Common myeloid progenitor, CD34-positive (primary cell): ENCODE results near the gene PAX5.

Experiments used
- CTCF ChIA-PET: fragments of 350-600 bp; sonication (Branson Sonifier 250); formaldehyde crosslinking; loops from one replicate; lab custom pipeline; 2021; ENCODE audit warnings: antibody characterized with exemption; lab: Charles Lee
- POLR2A ChIA-PET: fragments of 350-600 bp; sonication (Branson Sonifier 250); formaldehyde crosslinking; loops from one replicate; lab custom pipeline; 2021; ENCODE audit warnings: antibody characterized with exemption; lab: Charles Lee
- DNase-seq, 3 donors: peaks; one replicate each; pipeline versions ENCODE4 v3.0.0 to v3.0.0-alpha.2; 2013
- H3K27ac ChIP-seq, 2 experiments: 1 replicate in 1 of 2; 2 replicates in 1 of 2; pipeline ENCODE4 v1.7.0; 2013; ENCODE audit warnings: inconsistent platforms in 2 of 2, low read length in 2 of 2, mild to moderate bottlenecking in 2 of 2, low read depth in 1 of 2, moderate library complexity in 1 of 2; ENCODE audit not compliant: severe bottlenecking in 2 of 2, insufficient read depth in 1 of 2, poor library complexity in 1 of 2
- H3K27me3 ChIP-seq, 5 experiments: replicated peaks in 2 of 5; 1 replicate in 3 of 5; 2 replicates in 2 of 5; pipeline versions ENCODE4 v1.6.1 to v1.7.0; 2013; ENCODE audit warnings: low read length in 4 of 5, mild to moderate bottlenecking in 2 of 5, moderate library complexity in 2 of 5, inconsistent platforms in 1 of 5; ENCODE audit not compliant: insufficient read depth in 5 of 5, control insufficient read depth in 4 of 5
- H3K36me3 ChIP-seq, 4 experiments: 1 replicate in 2 of 4; 2 replicates in 2 of 4; pipeline versions ENCODE4 v1.6.1 to v1.7.0; 2013; ENCODE audit warnings: low read length in 3 of 4, control low read depth in 1 of 4, mild to moderate bottlenecking in 1 of 4; ENCODE audit not compliant: control insufficient read depth in 4 of 4, insufficient read depth in 4 of 4
- H3K4me1 ChIP-seq, 4 experiments: 1 replicate in 3 of 4; 2 replicates in 1 of 4; pipeline versions ENCODE4 v1.6.1 to v1.7.1; 2013; ENCODE audit warnings: low read length in 3 of 4, mild to moderate bottlenecking in 3 of 4, control low read depth in 1 of 4, inconsistent platforms in 1 of 4, moderate library complexity in 1 of 4; ENCODE audit not compliant: control insufficient read depth in 4 of 4, insufficient read depth in 4 of 4; ENCODE audit errors: control extremely low read depth in 1 of 4
- H3K4me3 ChIP-seq, 7 experiments: 1 replicate in 4 of 7; 2 replicates in 3 of 7; pipeline versions ENCODE4 v1.5.1 to v1.7.0; 2013; ENCODE audit warnings: mild to moderate bottlenecking in 7 of 7, low read length in 6 of 7, moderate library complexity in 6 of 7, inconsistent platforms in 2 of 7, low read depth in 2 of 7, control low read depth in 1 of 7; ENCODE audit not compliant: insufficient read depth in 4 of 7, control insufficient read depth in 1 of 7; ENCODE audit errors: extremely low read depth in 1 of 7
- H3K9me3 ChIP-seq, 5 experiments: 1 replicate in 4 of 5; 2 replicates in 1 of 5; pipeline versions ENCODE4 v1.6.1 to v1.7.1; 2013; ENCODE audit warnings: low read length in 4 of 5, mild to moderate bottlenecking in 2 of 5, inconsistent platforms in 1 of 5, low read depth in 1 of 5, moderate library complexity in 1 of 5; ENCODE audit not compliant: control insufficient read depth in 4 of 5, insufficient read depth in 2 of 5; ENCODE audit errors: control extremely low read depth in 1 of 5
- WGBS: methylation state at CpG from one replicate; pipeline ENCODE4 v1.1.5; 2013; ENCODE audit not compliant: insufficient coverage; 5-methylcytosine and 5-hydroxymethylcytosine counted together

Gene PAX5

DNA sequence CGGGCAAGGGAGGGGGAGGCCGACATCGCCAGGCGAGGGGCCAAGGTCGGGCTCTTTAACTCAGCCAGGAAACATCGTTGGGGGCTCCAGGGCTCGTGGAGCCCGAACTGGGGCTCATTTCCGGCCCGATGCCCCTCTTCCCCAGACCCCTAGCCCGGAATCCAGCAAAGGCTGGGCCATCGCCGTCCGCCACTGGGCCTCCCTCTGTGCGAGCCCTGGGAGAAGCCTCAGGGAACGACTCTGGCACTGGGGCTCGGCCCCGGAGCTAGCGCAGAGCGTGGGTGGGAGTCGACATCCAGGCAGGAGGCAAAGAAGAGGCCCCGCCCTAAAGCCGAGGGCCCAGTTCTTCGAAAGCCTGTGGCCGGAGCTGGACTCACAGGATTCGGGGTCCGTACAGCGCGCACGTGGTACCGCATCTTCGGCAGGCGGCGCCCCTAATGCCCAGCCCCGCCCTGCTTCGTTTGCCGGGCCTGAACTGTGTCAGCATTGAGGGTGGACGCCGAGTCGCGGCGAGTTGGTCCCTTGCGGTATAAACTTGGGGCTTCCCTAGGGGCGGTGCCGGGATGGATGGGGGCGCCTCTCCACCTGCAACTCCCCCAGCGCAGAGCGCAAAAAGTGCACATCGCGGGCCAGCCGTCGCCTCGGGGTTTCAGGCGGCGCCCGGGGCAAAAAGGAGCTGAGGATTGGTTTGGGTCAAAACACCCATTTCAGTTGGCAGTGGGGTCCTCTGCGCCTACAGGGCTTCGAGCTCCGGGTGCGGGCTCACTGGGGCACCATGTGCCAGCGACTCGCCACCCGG, 3.6 kb upstream of the PAX5 start:
- Histone ChIP-seq H3K27me3 (peaks cover 25 to 98% (median 48%) of the 10 kb centered on the region in 5 experiments), H3K4me1 (peaks cover 4 to 47% (median 43%) of the 10 kb centered on the region in 4 experiments), H3K36me3 (no peaks in the 10 kb centered on the region), H3K9me3 (peaks cover 0 to 2% (median 0%) of the 10 kb centered on the region in 5 experiments), H3K4me3 (peak overlapping the region in 6 of 7 experiments; percentile 44 to 76 (median 66)), H3K27ac (no peak overlapping the region)
- ChIA-PET POLR2A (interaction anchor here (1.2 kb wide), 1 partner anchor 15 kb away, joined by 3 read pairs; no protein-coding TSS in a partner anchor), CTCF (interaction anchor here (1.0 to 1.1 kb wide), 2 partner anchors 293 to 316 kb away, joined by 3 read pairs; no protein-coding TSS in a partner anchor)
- WGBS, result 1% methylated on average over 50 of the region's 63 CpGs
- DNase-seq, result peak in 1 of 3 donors; percentile 30

DNA sequence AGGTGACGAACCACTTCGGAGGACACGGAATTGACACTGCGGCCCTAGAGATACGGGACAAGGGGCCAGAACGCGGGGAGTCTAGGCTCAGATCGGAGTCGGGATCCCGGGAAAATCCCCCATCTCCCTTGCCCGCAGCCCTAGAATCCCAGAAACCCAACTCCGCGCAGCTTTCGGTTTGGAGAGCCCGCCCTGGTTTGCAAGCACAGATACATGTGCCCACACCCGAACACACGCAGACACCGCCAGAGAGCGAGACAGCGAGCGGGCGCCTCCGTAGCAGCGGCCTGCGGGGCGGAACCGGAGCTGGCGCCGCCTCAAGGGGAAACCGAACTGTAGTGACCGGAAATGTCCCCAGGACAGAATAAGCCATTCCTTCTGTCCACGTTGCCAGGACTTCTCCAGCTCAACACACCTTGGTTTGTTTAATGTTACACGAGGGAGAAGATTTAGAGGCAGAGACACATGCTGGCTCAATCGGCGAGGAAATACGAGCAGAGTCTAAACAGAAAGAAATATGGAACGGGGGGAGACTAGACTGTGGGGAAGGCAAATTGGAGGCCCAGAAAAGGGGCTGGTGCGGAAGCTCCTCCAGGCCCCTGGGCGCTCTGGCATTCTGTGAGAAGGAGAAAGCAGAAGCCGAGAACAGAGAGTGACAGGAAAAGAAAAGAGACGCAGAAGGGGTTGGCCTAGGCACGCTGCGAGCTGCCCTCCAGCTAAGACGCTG, 2.9 kb upstream of the PAX5 start:
- Histone ChIP-seq H3K27ac (peak overlapping the region in 1 of 2 experiments; percentile 5), H3K27me3 (peaks cover 25 to 98% (median 52%) of the 10 kb centered on the region in 5 experiments), H3K4me1 (peaks cover 4 to 47% (median 43%) of the 10 kb centered on the region in 4 experiments), H3K9me3 (peaks cover 0 to 2% (median 0%) of the 10 kb centered on the region in 5 experiments), H3K4me3 (peak overlapping the region; percentile 28 to 76 (median 65)), H3K36me3 (no peaks in the 10 kb centered on the region)
- DNase-seq, result peak in 2 of 3 donors; percentile 52 to 68
- ChIA-PET CTCF (interaction anchor here (1.1 to 1.5 kb wide), 2 partner anchors 15 to 293 kb away, joined by 3 read pairs; no protein-coding TSS in a partner anchor), POLR2A (interaction anchor here (1.2 kb wide), 1 partner anchor 16 kb away, joined by 3 read pairs; no protein-coding TSS in a partner anchor)
- WGBS, result 1% methylated on average over 41 of the region's 44 CpGs

DNA sequence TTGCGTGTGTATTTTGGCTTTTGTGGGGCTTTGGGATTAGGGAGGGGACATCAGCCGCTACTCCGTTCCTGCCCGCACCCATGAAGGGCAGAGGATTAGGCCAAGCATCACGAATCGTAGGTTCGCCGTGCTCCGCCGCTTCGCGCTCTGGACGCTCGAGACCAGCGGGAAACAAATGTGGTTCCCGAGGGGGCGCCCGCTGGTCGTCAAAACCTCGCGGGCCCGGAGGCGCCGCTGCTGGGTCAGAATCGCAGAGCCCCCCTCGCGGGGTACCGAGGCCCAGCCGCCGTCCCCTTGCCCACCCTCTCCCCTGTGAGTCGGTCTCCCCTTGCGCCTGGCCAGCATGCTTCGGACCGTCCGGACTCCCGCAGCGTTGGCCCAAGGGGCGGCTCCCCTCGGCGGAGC, 2.3 kb upstream of the PAX5 start:
- WGBS, result under 1% methylated on average over 39 of the region's 40 CpGs
- ChIA-PET CTCF (interaction anchor here (1.1 to 1.5 kb wide), 3 partner anchors 14 to 294 kb away, joined by 3 read pairs; no protein-coding TSS in a partner anchor), POLR2A (no interaction called here)
- DNase-seq, result no peak
- Histone ChIP-seq H3K36me3 (no peaks in the 10 kb centered on the region), H3K27ac (peak overlapping the region in 1 of 2 experiments; percentile 22), H3K9me3 (peaks cover 0 to 4% (median 0%) of the 10 kb centered on the region in 5 experiments), H3K4me1 (peaks cover 4 to 47% (median 43%) of the 10 kb centered on the region in 4 experiments), H3K4me3 (peak overlapping the region; percentile 28 to 76 (median 65)), H3K27me3 (peaks cover 31 to 100% (median 56%) of the 10 kb centered on the region in 5 experiments)

DNA sequence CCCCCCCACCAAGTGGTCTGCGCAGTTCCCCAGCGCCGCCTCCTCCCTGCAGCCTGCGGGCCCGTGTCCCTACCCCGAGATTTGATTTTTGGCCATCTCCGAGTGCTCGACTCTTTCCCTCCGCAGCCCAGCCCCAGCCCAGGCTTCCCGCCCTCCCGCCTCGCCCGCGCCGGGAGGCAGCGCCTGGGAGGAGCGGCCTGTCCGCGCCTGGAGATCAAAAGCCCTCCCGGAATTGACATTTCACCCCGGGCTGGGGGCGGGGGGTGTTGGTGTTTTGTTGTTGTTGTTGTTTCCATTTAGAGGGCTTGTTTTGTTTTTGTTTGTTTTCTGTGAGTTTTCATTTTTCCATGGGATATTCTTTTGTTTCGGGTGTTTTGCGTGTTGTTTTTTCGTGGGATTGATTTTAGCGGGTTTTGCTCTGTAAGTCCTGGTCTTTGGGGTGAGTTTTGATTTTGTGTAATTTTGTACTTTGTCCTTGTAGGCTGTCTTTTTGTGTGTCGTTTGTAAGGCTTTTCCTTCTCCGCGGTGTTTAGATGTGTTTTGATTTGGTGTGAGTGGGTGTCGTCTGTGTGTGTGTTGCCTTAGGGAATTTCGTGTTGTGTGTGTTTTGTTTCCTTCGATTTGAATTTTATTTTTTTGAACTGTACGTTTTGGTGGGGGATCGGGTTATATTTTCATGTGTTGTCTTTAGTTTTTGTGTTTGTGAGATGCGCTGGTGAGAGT, 1.7 kb upstream of the PAX5 start:
- H3K36me3 ChIP-seq, result no peaks in the 10 kb centered on the region
- CTCF ChIA-PET, result interaction anchor here (1.1 to 1.5 kb wide), 2 partner anchors 14 to 19 kb away, joined by 3 read pairs; no protein-coding TSS in a partner anchor
- H3K4me3 ChIP-seq, result peak overlapping the region in 4 of 7 experiments; percentile 65 to 76 (median 70)
- peaks cover 33 to 100% (median 59%) of the 10 kb centered on the region in 5 experiments for H3K27me3 ChIP-seq
- peaks cover 4 to 47% (median 43%) of the 10 kb centered on the region in 4 experiments for H3K4me1 ChIP-seq
- POLR2A ChIA-PET, result no interaction called here
- peaks cover 0 to 5% (median 0%) of the 10 kb centered on the region in 5 experiments for H3K9me3 ChIP-seq
- DNase-seq, result peak in 1 of 3 donors; percentile 36
- peak overlapping the region in 1 of 2 experiments; percentile 22 for H3K27ac ChIP-seq
- WGBS, result 11% methylated on average over 26 of the region's 35 CpGs

DNA sequence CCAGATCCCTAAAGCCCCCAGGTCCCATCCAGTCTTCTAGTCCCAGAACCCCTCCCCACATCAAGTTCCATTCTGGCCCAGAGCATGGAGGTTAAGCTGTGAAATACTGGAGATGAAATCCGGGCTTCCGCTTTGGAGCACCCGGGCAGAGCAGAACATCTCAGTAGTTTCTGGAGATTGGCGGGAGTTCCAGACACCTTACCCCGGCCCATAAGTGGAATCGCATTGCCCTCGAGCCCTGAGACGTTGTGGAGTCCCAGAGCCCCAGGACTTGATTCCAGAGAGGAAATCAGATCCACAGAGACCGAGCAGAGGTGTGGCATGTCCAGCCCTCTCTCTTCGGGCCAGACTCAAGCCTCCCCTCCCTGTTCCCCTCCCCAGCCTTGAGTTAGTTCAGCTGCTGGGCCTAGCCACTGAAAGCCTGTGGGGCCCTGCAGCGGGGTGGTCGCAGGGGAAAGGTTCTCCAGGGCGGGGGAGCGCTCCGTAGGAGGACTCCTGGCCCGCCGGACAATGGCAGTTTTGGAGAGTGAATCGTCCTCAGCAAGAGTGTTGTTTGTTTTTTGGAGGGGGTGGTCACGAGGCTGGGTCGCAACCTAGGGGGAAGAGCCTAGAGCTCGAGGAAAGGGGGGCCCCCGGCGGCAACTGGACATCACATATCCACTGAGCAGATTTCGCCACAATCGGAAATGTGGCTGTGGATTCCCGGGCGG, 1.0 kb upstream of the PAX5 start:
- no peak for DNase-seq
- CTCF ChIA-PET, result interaction anchor here (1.0 to 1.9 kb wide), 3 partner anchors 19 to 39 kb away, joined by 3 to 4 read pairs (median 3); no protein-coding TSS in a partner anchor
- peaks cover 0 to 5% (median 0%) of the 10 kb centered on the region in 5 experiments for H3K9me3 ChIP-seq
- POLR2A ChIA-PET, result no interaction called here
- peaks cover 4 to 49% (median 46%) of the 10 kb centered on the region in 4 experiments for H3K4me1 ChIP-seq
- no peaks in the 10 kb centered on the region for H3K36me3 ChIP-seq
- WGBS, result 6% methylated on average over 22 of the region's 27 CpGs
- no peak overlapping the region for H3K27ac ChIP-seq
- H3K27me3 ChIP-seq, result peaks cover 29 to 100% (median 63%) of the 10 kb centered on the region in 5 experiments
- H3K4me3 ChIP-seq, result peak overlapping the region in 5 of 7 experiments; percentile 35 to 69 (median 62)
